T-cell (primary cell): ENCODE results near the gene COL25A1. TPM values are rescaled to one million over a fixed set of nuclear protein-coding genes. Genes with fewer than 3 reads are reported as not detected.

Experiments
- ATAC-seq, 4 experiments: fragments of 200-7000 bp in 3 of 4; fragments of 150-1000 bp in 1 of 4; cut with Tn5 transposase; replicated peaks in 1 of 4; 1 replicate in 3 of 4; 2 replicates in 1 of 4; pipeline ENCODE4 v1.10.0; 2021; ENCODE audit warnings: moderate library complexity in 3 of 4, mild to moderate bottlenecking in 2 of 4, moderate number of reproducible peaks in 1 of 4
- CTCF ChIA-PET, 2 donors: fragments of 300-600 bp; sonication (Branson Sonifier 250); formaldehyde crosslinking; loops; one replicate each; lab custom pipeline; 2022; ENCODE audit warnings: antibody characterized with exemption in 2 of 2; lab: Charles Lee
- POLR2A ChIA-PET, 2 donors: fragments of 300-600 bp; sonication (Branson Sonifier 250); formaldehyde crosslinking; loops; one replicate each; lab custom pipeline; 2022; ENCODE audit warnings: antibody characterized with exemption in 2 of 2; lab: Charles Lee
- DNase-seq, 35 experiments: peaks; one replicate each; pipeline versions ENCODE4 v3.0.0 to v3.0.0-alpha.2; 2013 to 2023
- H3K27ac ChIP-seq: one replicate; pipeline ENCODE4 v1.5.1; 2013; ENCODE audit warnings: low read length
- H3K27me3 ChIP-seq, 2 experiments: replicated peaks in 1 of 2; 1 replicate in 1 of 2; 2 replicates in 1 of 2; pipeline versions ENCODE4 v1.6.1 to v1.7.0; 2013; ENCODE audit warnings: low read length in 1 of 2, mixed read lengths in 1 of 2; ENCODE audit not compliant: control insufficient read depth in 2 of 2, insufficient read depth in 2 of 2; ENCODE audit errors: extremely low read depth in 1 of 2
- H3K36me3 ChIP-seq, 2 donors: 1 replicate in 1 of 2; 2 replicates in 1 of 2; pipeline versions ENCODE4 v1.6.1 to v1.7.0; 2013; ENCODE audit warnings: low read length in 1 of 2; ENCODE audit not compliant: control insufficient read depth in 2 of 2, insufficient read depth in 1 of 2; ENCODE audit errors: extremely low read depth in 1 of 2
- H3K4me1 ChIP-seq, 2 experiments: 1 replicate in 1 of 2; 2 replicates in 1 of 2; pipeline versions ENCODE4 v1.6.1 to v1.7.0; 2013; ENCODE audit warnings: low read length in 2 of 2, mixed read lengths in 1 of 2; ENCODE audit not compliant: insufficient read depth in 2 of 2, control insufficient read depth in 1 of 2; ENCODE audit errors: extremely low read depth in 1 of 2
- H3K4me3 ChIP-seq, 2 donors: 1 replicate in 1 of 2; 2 replicates in 1 of 2; pipeline versions ENCODE4 v1.5.1 to v1.7.0; 2013; ENCODE audit warnings: mild to moderate bottlenecking in 2 of 2, low read length in 1 of 2, moderate library complexity in 1 of 2; ENCODE audit not compliant: control insufficient read depth in 1 of 2; ENCODE audit errors: extremely low read depth in 1 of 2
- H3K9me3 ChIP-seq: 2 replicates; pipeline ENCODE4 v1.7.0; 2013
- H3K27ac Mint-ChIP-seq, 2 donors: one replicate each; pipeline ENCODE4 v1.8.0; 2020 to 2021; ENCODE audit warnings: mild to moderate bottlenecking in 2 of 2, mixed read lengths in 2 of 2
- H3K27me3 Mint-ChIP-seq, 2 donors: one replicate each; pipeline ENCODE4 v1.8.0; 2021 to 2022; ENCODE audit warnings: mixed read lengths in 2 of 2
- H3K36me3 Mint-ChIP-seq: one replicate; pipeline ENCODE4 v1.8.0; 2021; ENCODE audit warnings: mixed read lengths
- H3K4me1 Mint-ChIP-seq, 3 donors: one replicate each; pipeline ENCODE4 v1.8.0; 2020 to 2022; ENCODE audit warnings: mixed read lengths in 3 of 3, mild to moderate bottlenecking in 1 of 3
- H3K4me3 Mint-ChIP-seq, 3 donors: one replicate each; pipeline ENCODE4 v1.8.0; 2020 to 2022; ENCODE audit warnings: mild to moderate bottlenecking in 3 of 3, mixed read lengths in 3 of 3, moderate library complexity in 3 of 3
- H3K9me3 Mint-ChIP-seq, 3 donors: one replicate each; pipeline ENCODE4 v1.8.0; 2020 to 2022; ENCODE audit warnings: mixed read lengths in 3 of 3
- WGBS: methylation state at CpG from one replicate; pipeline ENCODE4 v1.1.5; 2013; ENCODE audit warnings: missing lambda C conversion rate; ENCODE audit not compliant: insufficient coverage; 5-methylcytosine and 5-hydroxymethylcytosine counted together
- total RNA-seq, 35 experiments: library from RNA in 6 of 35; stranded (reverse) in 6 of 35; fragments of 120-200 nt in 1 of 35; gene quantifications; one replicate each; pipeline versions ENCODE4 v1.2.1 to v1.2.4 and lab custom pipeline; 2013 to 2026

The COL25A1 gene
- total RNA-seq (under 1 TPM in 2 of 5 donors, not detected in 3; 0.53 to 0.56 TPM), total RNA-seq (lab: John Stamatoyannopoulos, UW) (0 to 0.65 (median 0.08) reads per million in 29 experiments)
- total RNA-seq (2013) = 0.04 TPM

- ChIA-PET CTCF (no interaction called here), POLR2A (interaction anchor here in 1 of 2 donors (0.7 kb wide), 1 partner anchor 1136 kb away, joined by 5 read pairs; no protein-coding TSS in a partner anchor)
- H3K36me3 ChIP-seq = no peaks in the 10 kb centered on the region
- DNase-seq = peak in 33 of 35 experiments; percentile 2 to 61 (median 25)
- 4% methylated on average over 40 of the region's 76 CpGs for WGBS
- peaks cover 0 to 24% of the 10 kb centered on the region in 2 experiments for H3K27me3 ChIP-seq
- Mint-ChIP-seq H3K36me3 (no peaks in the 10 kb centered on the region), H3K27me3 (peaks cover 23 to 59% of the 10 kb centered on the region in 2 donors), H3K27ac (no peak within 1 kb of the TSS), H3K4me3 (peak within 1 kb of the TSS; percentile 70 to 79 (median 75)), H3K9me3 (no peaks in the 10 kb centered on the region), H3K4me1 (peaks cover 16 to 25% (median 21%) of the 10 kb centered on the region in 3 donors)
- H3K27ac ChIP-seq = no peak within 1 kb of the TSS
- H3K9me3 ChIP-seq = no peaks in the 10 kb centered on the region
- ATAC-seq = peak; percentile 64 to 94 (median 73)
- peaks cover 6 to 21% of the 10 kb centered on the region in 2 experiments for H3K4me1 ChIP-seq
- H3K4me3 ChIP-seq = peak within 1 kb of the TSS; percentile 50 to 88
These were observed at the start of gene COL25A1 for GRCh38 chr4:109302361-109303139. Gene COL25A1, minus strand, starts transcription at chr4:109302658.

GRCh38 chr4:109350121-109350520 is 47.7 kb upstream of the COL25A1 start:
- Histone ChIP-seq H3K9me3 (no peaks in the 10 kb centered on the region), H3K27me3 (peaks cover 4 to 6% of the 10 kb centered on the region in 2 experiments), H3K27ac (no peak overlapping the region), H3K36me3 (no peaks in the 10 kb centered on the region), H3K4me3 (no peak overlapping the region), H3K4me1 (no peaks in the 10 kb centered on the region)
- no peak for ATAC-seq
- POLR2A ChIA-PET = no interaction called here
- CTCF ChIA-PET = no interaction called here
- peaks cover 7 to 12% (median 10%) of the 10 kb centered on the region in 3 donors for H3K9me3 Mint-ChIP-seq
- H3K27me3 Mint-ChIP-seq = peaks cover 4 to 11% of the 10 kb centered on the region in 2 donors
- DNase-seq = no peak
- no peak overlapping the region for H3K4me3 Mint-ChIP-seq
- no CpG with 5 or more reads among the region's 1 CpG for WGBS
- H3K36me3 Mint-ChIP-seq = no peaks in the 10 kb centered on the region
- H3K27ac Mint-ChIP-seq = no peak overlapping the region
- no peaks in the 10 kb centered on the region for H3K4me1 Mint-ChIP-seq

DNA sequence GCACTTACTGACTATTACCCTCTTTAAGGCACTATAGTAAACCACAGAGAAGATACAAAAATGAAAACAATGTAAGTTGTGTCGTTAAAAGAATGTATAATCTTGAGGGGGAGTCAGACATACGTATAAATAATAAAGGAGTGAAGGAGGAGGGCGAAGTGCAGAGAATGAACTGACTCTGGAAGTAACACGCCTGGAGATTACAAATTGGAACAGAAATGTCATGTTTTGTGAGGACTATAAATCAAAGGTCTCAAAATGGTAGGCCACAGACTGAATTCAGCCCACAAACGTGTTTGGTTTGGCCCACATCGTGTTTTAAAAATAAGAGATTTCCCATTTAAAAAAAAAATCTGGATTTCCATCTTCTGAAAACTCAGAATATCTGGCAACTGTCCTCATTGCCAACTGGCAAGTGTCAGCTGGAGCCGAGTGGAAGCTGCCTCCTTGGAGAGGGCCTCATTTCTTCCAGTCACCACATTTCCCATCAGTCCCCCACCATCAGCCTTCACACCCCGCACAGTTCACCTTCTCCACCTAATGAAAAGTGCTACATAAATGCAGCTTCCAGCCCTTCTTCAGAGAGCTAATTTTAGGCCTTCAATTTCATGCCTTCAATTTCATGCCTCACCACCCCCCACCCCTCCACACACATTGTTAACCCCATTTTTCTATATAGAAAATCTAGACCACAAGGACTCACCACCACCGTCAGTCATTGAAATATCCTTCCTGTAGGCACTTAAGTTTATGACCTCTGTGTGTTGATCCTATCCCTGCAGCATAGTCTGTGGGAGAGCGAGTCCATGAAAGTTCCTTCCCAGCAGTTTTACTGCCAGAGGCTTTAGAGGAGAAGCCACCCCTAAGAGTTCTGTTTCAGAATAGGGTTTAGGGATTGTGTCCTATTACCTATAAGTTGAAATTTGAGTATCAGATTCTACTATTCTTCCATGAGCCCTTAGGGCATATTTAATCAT is 32.0 kb upstream of the COL25A1 start:
- Histone ChIP-seq H3K36me3 (no peaks in the 10 kb centered on the region), H3K4me1 (no peaks in the 10 kb centered on the region), H3K27ac (no peak overlapping the region), H3K4me3 (no peak overlapping the region), H3K27me3 (no peaks in the 10 kb centered on the region), H3K9me3 (no peaks in the 10 kb centered on the region)
- no peak for ATAC-seq
- ChIA-PET POLR2A (no interaction called here), CTCF (no interaction called here)
- 92% methylated on average over 7 of the region's 10 CpGs for WGBS
- H3K27ac Mint-ChIP-seq = no peak overlapping the region
- DNase-seq = no peak
- no peak overlapping the region for H3K4me3 Mint-ChIP-seq
- no peaks in the 10 kb centered on the region for H3K4me1 Mint-ChIP-seq
- H3K27me3 Mint-ChIP-seq = peaks cover 6% of the 10 kb centered on the region in 2 donors
- H3K9me3 Mint-ChIP-seq = peaks cover 0 to 5% (median 0%) of the 10 kb centered on the region in 3 donors
- H3K36me3 Mint-ChIP-seq = no peaks in the 10 kb centered on the region

DNA sequence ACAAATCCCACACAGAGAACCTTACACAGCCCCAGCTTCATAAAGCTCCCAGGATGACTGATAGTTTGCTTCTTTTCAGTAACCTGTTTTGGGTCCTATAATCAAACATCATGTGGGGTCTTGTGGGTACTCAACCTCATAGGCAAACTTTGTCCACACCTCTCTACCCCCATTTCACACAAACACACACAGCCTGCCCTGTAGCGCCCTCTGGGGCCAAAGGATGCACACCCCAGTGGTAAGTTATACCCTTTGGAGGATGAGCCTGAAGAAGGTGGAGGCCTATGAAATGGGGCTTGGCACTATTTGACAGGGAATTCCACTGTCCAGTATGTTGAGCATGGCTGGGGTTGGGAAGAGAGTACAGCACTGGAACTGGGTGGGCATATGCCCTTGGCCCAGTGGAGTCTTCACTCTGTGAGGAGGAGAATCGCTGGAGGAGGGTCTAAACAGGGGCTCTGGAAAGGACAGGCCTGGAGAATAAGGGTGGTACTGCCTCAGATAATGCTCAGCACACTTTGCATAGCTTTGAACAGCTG is 30.5 kb upstream of the COL25A1 start:
- no CpG with 5 or more reads among the region's 2 CpGs for WGBS
- no peak for ATAC-seq
- CTCF ChIA-PET = no interaction called here

GRCh38 chr4:109327641-109328040 is 25.2 kb upstream of the COL25A1 start:
- no peaks in the 10 kb centered on the region for H3K36me3 ChIP-seq
- Mint-ChIP-seq H3K4me1 (no peaks in the 10 kb centered on the region), H3K27me3 (peaks cover 0 to 8% of the 10 kb centered on the region in 2 donors), H3K9me3 (peaks cover 10 to 14% (median 11%) of the 10 kb centered on the region in 3 donors), H3K27ac (no peak overlapping the region), H3K36me3 (peaks cover 7% of the 10 kb centered on the region), H3K4me3 (no peak overlapping the region)
- ATAC-seq (no peak), DNase-seq (no peak)
- ChIA-PET CTCF (no interaction called here), POLR2A (no interaction called here)
- H3K4me1 ChIP-seq = no peaks in the 10 kb centered on the region
- H3K9me3 ChIP-seq = no peaks in the 10 kb centered on the region
- H3K4me3 ChIP-seq = no peak overlapping the region
- no CpG with 5 or more reads among the region's 2 CpGs for WGBS
- H3K27ac ChIP-seq = no peak overlapping the region
- H3K27me3 ChIP-seq = no peaks in the 10 kb centered on the region

More for the DNA sequence above, 30.5 kb upstream of the COL25A1 start:
- H3K4me3 Mint-ChIP-seq = no peak overlapping the region
- H3K9me3 Mint-ChIP-seq = no peaks in the 10 kb centered on the region
- Histone ChIP-seq H3K27ac (no peak overlapping the region), H3K9me3 (no peaks in the 10 kb centered on the region), H3K4me1 (no peaks in the 10 kb centered on the region), H3K36me3 (no peaks in the 10 kb centered on the region), H3K27me3 (no peaks in the 10 kb centered on the region), H3K4me3 (no peak overlapping the region)
- H3K27me3 Mint-ChIP-seq = peaks cover 0 to 8% of the 10 kb centered on the region in 2 donors
- no peak overlapping the region for H3K27ac Mint-ChIP-seq
- POLR2A ChIA-PET = no interaction called here
- H3K4me1 Mint-ChIP-seq = no peaks in the 10 kb centered on the region
- peak in 2 of 35 experiments; percentile 1 to 9 for DNase-seq
- H3K36me3 Mint-ChIP-seq = no peaks in the 10 kb centered on the region

GRCh38 chr4:109325698-109326097 is 23.2 kb upstream of the COL25A1 start:
- Mint-ChIP-seq H3K4me1 (no peaks in the 10 kb centered on the region), H3K36me3 (peaks cover 11% of the 10 kb centered on the region), H3K9me3 (peaks cover 18 to 26% (median 20%) of the 10 kb centered on the region in 3 donors), H3K27me3 (peaks cover 1 to 8% of the 10 kb centered on the region in 2 donors), H3K4me3 (no peak overlapping the region), H3K27ac (no peak overlapping the region)
- ATAC-seq = no peak
- H3K27me3 ChIP-seq = no peaks in the 10 kb centered on the region
- POLR2A ChIA-PET = no interaction called here
- H3K9me3 ChIP-seq = no peaks in the 10 kb centered on the region
- no peak overlapping the region for H3K27ac ChIP-seq
- H3K4me1 ChIP-seq = no peaks in the 10 kb centered on the region
- CTCF ChIA-PET = no interaction called here
- DNase-seq = no peak
- WGBS = 76% methylated on average over 2 of the region's 2 CpGs
- H3K36me3 ChIP-seq = no peaks in the 10 kb centered on the region
- no peak overlapping the region for H3K4me3 ChIP-seq
